K562 (cell line): ENCODE results near the gene DCLK2. TPM values are rescaled to one million over a fixed set of nuclear protein-coding genes. Genes with fewer than 3 reads are reported as not detected.

Experiments
- polyA plus RNA-seq, 8 experiments: library from polyadenylated mRNA; depleted of rRNA in 4 of 8; stranded (reverse) in 5 of 8; unstranded in 3 of 8; fragments of >200 nt; fragmentation: Nextera tagmentation in 2 of 8; fragmentation: Illumina TruSeq in 1 of 8; extraction: Ambion mirVana in 2 of 8; extraction: Trizol in 1 of 8; gene quantifications; 2 replicates each; pipeline versions ENCODE4 v1.2.1 to v1.2.3, GENCODE V29; 2011 to 2014; ENCODE audit warnings: inconsistent platforms in 1 of 8, missing spikeins in 1 of 8
- small RNA-seq: library from RNA; depleted of rRNA; stranded (forward); fragments of <200 nt; gene quantifications from one replicate; pipeline ENCODE3, GENCODE V24; 2014
- total RNA-seq, 7 experiments: library from RNA; depleted of rRNA in 6 of 7; stranded (reverse); fragments of >200 nt in 6 of 7; fragmentation: Illumina TruSeq in 2 of 7; extraction: Trizol in 2 of 7; gene quantifications; 2 replicates each; pipeline versions ENCODE4 v1.2.1 to v1.2.3, GENCODE V29; 2011 to 2021; ENCODE audit warnings: low replicate concordance in 1 of 7

Gene DCLK2
- total and polyA plus RNA-seq, 9 of the 15 experiments (the other 6 are each of a cell fraction or from before 2014, with no cell fraction given) = not detected

Small RNAs within 50 kb of the gene (small RNA-seq; reads per million reads assigned to genes)
- not detected for gene RNU7-194P
